Right atrium auricular region (tissue), 2 donors: ENCODE measurements around the gene PAPSS1. TPM values are rescaled to one million over a fixed set of nuclear protein-coding genes. Genes with fewer than 3 reads are reported as not detected.

Experiments
- DNase-seq: peaks from one replicate; pipeline ENCODE4 v3.0.0-alpha.2; 2019; ENCODE audit warnings: low spot score
- H3K27ac ChIP-seq, 2 donors: fragments of 200-600 bp; sonication (generic); 1 replicate in 1 of 2; 2 replicates in 1 of 2; pipeline ENCODE4 v1.5.1; 2016 to 2019
- H3K27me3 ChIP-seq, 2 donors: fragments of 200-600 bp; sonication (generic); one replicate each; pipeline versions ENCODE4 v1.5.1 to v1.6.0; 2017 to 2019
- H3K36me3 ChIP-seq: fragments of 200-600 bp; sonication (generic); one replicate; pipeline ENCODE4 v1.5.1; 2016
- H3K4me1 ChIP-seq, 2 donors: fragments of 200-600 bp; sonication (generic); one replicate each; pipeline versions ENCODE4 v1.5.1 to v1.6.0; 2017 to 2019
- H3K4me3 ChIP-seq, 2 donors: fragments of 200-600 bp; sonication (generic); 1 replicate in 1 of 2; 2 replicates in 1 of 2; pipeline ENCODE4 v1.5.1; 2017 to 2019; ENCODE audit warnings: mild to moderate bottlenecking in 1 of 2, moderate library complexity in 1 of 2
- H3K9me3 ChIP-seq, 2 donors: fragments of 200-600 bp; sonication (generic); one replicate each; pipeline ENCODE4 v1.5.1; 2019
- CTCF ChIP-seq, 2 donors: fragments of 200-600 bp; sonication (generic); IDR thresholded peaks; one replicate each; pipeline ENCODE4 v1.5.1; 2019; ENCODE audit warnings: antibody characterized with exemption in 2 of 2
- total RNA-seq, 2 donors: library from RNA; depleted of rRNA; stranded (reverse); fragments of >200 nt; gene quantifications; one replicate each; pipeline ENCODE4 v1.1.0, GENCODE V29; 2016

Gene PAPSS1
- total RNA-seq, 2 donors from 2014 or later: 10.5 to 14.3 TPM

- Histone ChIP-seq H3K4me1 (no peaks in the 10 kb centered on the region), H3K27ac (no peak overlapping the region), H3K4me3 (no peak overlapping the region), H3K36me3 (no peaks in the 10 kb centered on the region), H3K9me3 (no peaks in the 10 kb centered on the region), H3K27me3 (no peaks in the 10 kb centered on the region)
- no peak for DNase-seq
- TF ChIP-seq CTCF (IDR thresholded peaks at IDR 0.05): no peak
Measured at GRCh38 chr4:107575243-107575642, 144.8 kb downstream of the PAPSS1 start.

- Histone ChIP-seq H3K4me3 (no peak overlapping the region), H3K9me3 (peaks cover 0 to 16% of the 10 kb centered on the region in 2 donors), H3K27me3 (no peaks in the 10 kb centered on the region), H3K27ac (no peak overlapping the region), H3K4me1 (no peaks in the 10 kb centered on the region), H3K36me3 (no peaks in the 10 kb centered on the region)
- no peak for DNase-seq
- no peak for TF ChIP-seq CTCF (IDR thresholded peaks at IDR 0.05)
Measured at GRCh38 chr4:107572281-107572680, 147.8 kb downstream of the PAPSS1 start.

GRCh38 chr4:107570952-107571351 lies 149.1 kb downstream of the PAPSS1 start:
- Histone ChIP-seq H3K27me3 (no peaks in the 10 kb centered on the region), H3K36me3 (no peaks in the 10 kb centered on the region), H3K9me3 (peaks cover 0 to 16% of the 10 kb centered on the region in 2 donors), H3K4me1 (no peaks in the 10 kb centered on the region), H3K27ac (no peak overlapping the region), H3K4me3 (no peak overlapping the region)
- no peak for TF ChIP-seq CTCF (IDR thresholded peaks at IDR 0.05)
- DNase-seq: no peak

- DNase-seq: no peak
- TF ChIP-seq CTCF (IDR thresholded peaks at IDR 0.05): no peak
- H3K27me3 ChIP-seq: no peaks in the 10 kb centered on the region
- H3K27ac ChIP-seq: no peak overlapping the region
- no peaks in the 10 kb centered on the region for H3K4me1 ChIP-seq
- no peak overlapping the region for H3K4me3 ChIP-seq
- peaks cover 0 to 27% of the 10 kb centered on the region in 2 donors for H3K9me3 ChIP-seq
- no peaks in the 10 kb centered on the region for H3K36me3 ChIP-seq
Measured at GRCh38 chr4:107564326-107564725, 155.7 kb downstream of the PAPSS1 start.

Other genes starting within 250 kb of the PAPSS1 start
- 10 to 100 TPM; 53.6 to 73.6 TPM for gene SGMS2, start 104.7 kb upstream of the PAPSS1 start, total RNA-seq
- 10 to 100 TPM; 11.3 to 11.8 TPM for gene CYP2U1, start 211.3 kb upstream of the PAPSS1 start, total RNA-seq